Activated T-cell treated with anti-CD3 and anti-CD28 coated beads, Interleukin-2, amount 50 U/mL, for 72 hours (primary cell): ENCODE measurements around the gene DGKZ. TPM values are rescaled to one million over a fixed set of nuclear protein-coding genes. Genes with fewer than 3 reads are reported as not detected.
A peak's percentile ranks its signal among the peaks of the same experiment; 100 is the strongest.

ENCODE experiments used
- ATAC-seq, 2 donors: fragments of 150-1000 bp; cut with Tn5 transposase; replicated peaks in 1 of 2; 2 replicates each; pipeline ENCODE4 v1.10.0; 2021; ENCODE audit warnings: moderate library complexity in 2 of 2, mild to moderate bottlenecking in 1 of 2
- DNase-seq, 2 donors: peaks; one replicate each; pipeline ENCODE4 v3.0.0; 2021 to 2022; ENCODE audit warnings: mixed read lengths in 1 of 2
- H3K27ac Mint-ChIP-seq: one replicate; pipeline ENCODE4 v1.8.0; 2022; ENCODE audit warnings: mild to moderate bottlenecking, moderate library complexity, mixed read lengths
- H3K27me3 Mint-ChIP-seq: one replicate; pipeline ENCODE4 v1.8.0; 2022; ENCODE audit warnings: low read depth, mixed read lengths
- H3K36me3 Mint-ChIP-seq, 2 donors: one replicate each; pipeline ENCODE4 v1.8.0; 2022; ENCODE audit warnings: mixed read lengths in 2 of 2, mild to moderate bottlenecking in 1 of 2; ENCODE audit not compliant: insufficient read depth in 2 of 2
- H3K4me1 Mint-ChIP-seq: one replicate; pipeline ENCODE4 v1.8.0; 2022; ENCODE audit warnings: low read depth, mixed read lengths
- H3K4me3 Mint-ChIP-seq, 2 donors: one replicate each; pipeline ENCODE4 v1.8.0; 2022; ENCODE audit warnings: mild to moderate bottlenecking in 2 of 2, mixed read lengths in 2 of 2, moderate library complexity in 2 of 2
- H3K9me3 Mint-ChIP-seq, 2 donors: one replicate each; pipeline ENCODE4 v1.8.0; 2022; ENCODE audit warnings: mixed read lengths in 2 of 2
- total RNA-seq, 2 donors: library from RNA; stranded (reverse); gene quantifications; one replicate each; pipeline ENCODE4 v1.2.3, GENCODE V29; 2022

DGKZ gene
- total RNA-seq, 2 donors from 2014 or later: 84.2 to 94.0 TPM

- Mint-ChIP-seq H3K4me1 (peaks cover 76% of the 10 kb centered on the region), H3K27ac (no peak overlapping the region), H3K36me3 (peaks cover 0 to 3% of the 10 kb centered on the region in 2 donors), H3K27me3 (peaks cover 8% of the 10 kb centered on the region), H3K4me3 (peak overlapping the region; percentile 81 to 90), H3K9me3 (no peaks in the 10 kb centered on the region)
- DNase-seq (peak; percentile 49 to 61), ATAC-seq (peak; percentile 46 to 58)
These were observed 14.5 kb upstream of the DGKZ start for GRCh38 chr11:46332568-46333393.

- peaks cover 82% of the 10 kb centered on the region for H3K4me1 Mint-ChIP-seq
- no peak for DNase-seq
- no peak overlapping the region for H3K27ac Mint-ChIP-seq
- peaks cover 8% of the 10 kb centered on the region for H3K27me3 Mint-ChIP-seq
- H3K9me3 Mint-ChIP-seq: no peaks in the 10 kb centered on the region
- peak overlapping the region; percentile 81 to 90 for H3K4me3 Mint-ChIP-seq
- H3K36me3 Mint-ChIP-seq: peaks cover 0 to 3% of the 10 kb centered on the region in 2 donors
- peak; percentile 8 to 25 for ATAC-seq
These were observed 13.8 kb upstream of the DGKZ start for GRCh38 chr11:46333394-46333947.

- Mint-ChIP-seq H3K4me3 (peak overlapping the region; percentile 36 to 81), H3K27ac (no peak overlapping the region), H3K36me3 (peaks cover 0 to 3% of the 10 kb centered on the region in 2 donors), H3K9me3 (no peaks in the 10 kb centered on the region), H3K27me3 (peaks cover 8% of the 10 kb centered on the region), H3K4me1 (peaks cover 89% of the 10 kb centered on the region)
- DNase-seq (no peak), ATAC-seq (no peak)
These were observed 13.1 kb upstream of the DGKZ start for GRCh38 chr11:46334211-46334610.

GRCh38 chr11:46335271-46335670 is 12.0 kb upstream of the DGKZ start:
- no peaks in the 10 kb centered on the region for H3K9me3 Mint-ChIP-seq
- H3K4me3 Mint-ChIP-seq: peak overlapping the region; percentile 51 to 81
- peaks cover 88% of the 10 kb centered on the region for H3K4me1 Mint-ChIP-seq
- peaks cover 0 to 3% of the 10 kb centered on the region in 2 donors for H3K36me3 Mint-ChIP-seq
- ATAC-seq (no peak), DNase-seq (no peak)
- H3K27ac Mint-ChIP-seq: peak overlapping the region; percentile 82
- H3K27me3 Mint-ChIP-seq: peaks cover 4% of the 10 kb centered on the region

- ATAC-seq: no peak
- Mint-ChIP-seq H3K9me3 (no peaks in the 10 kb centered on the region), H3K27ac (no peak overlapping the region), H3K27me3 (no peaks in the 10 kb centered on the region), H3K4me1 (peaks cover 81% of the 10 kb centered on the region), H3K4me3 (peak overlapping the region in 1 of 2 donors; percentile 65), H3K36me3 (peaks cover 0 to 3% of the 10 kb centered on the region in 2 donors)
- no peak for DNase-seq
These were observed 11.2 kb upstream of the DGKZ start for GRCh38 chr11:46335890-46336562.

GRCh38 chr11:46336563-46337180 is 10.6 kb upstream of the DGKZ start:
- peaks cover 79% of the 10 kb centered on the region for H3K4me1 Mint-ChIP-seq

GRCh38 chr11:46337626-46338345 is 9.5 kb upstream of the DGKZ start:
- H3K27ac Mint-ChIP-seq: no peak overlapping the region

More at GRCh38 chr11:46336563-46337180, 10.6 kb upstream of the DGKZ start:
- H3K4me3 Mint-ChIP-seq: no peak overlapping the region
- no peaks in the 10 kb centered on the region for H3K9me3 Mint-ChIP-seq
- peaks cover 0 to 1% of the 10 kb centered on the region in 2 donors for H3K36me3 Mint-ChIP-seq
- no peak overlapping the region for H3K27ac Mint-ChIP-seq
- no peak for DNase-seq
- no peaks in the 10 kb centered on the region for H3K27me3 Mint-ChIP-seq
- peak in 1 of 2 donors; percentile 20 for ATAC-seq

GRCh38 chr11:46338636-46338987 is 8.7 kb upstream of the DGKZ start:
- DNase-seq (no peak), ATAC-seq (no peak)
- no peaks in the 10 kb centered on the region for H3K9me3 Mint-ChIP-seq
- H3K36me3 Mint-ChIP-seq: no peaks in the 10 kb centered on the region
- no peak overlapping the region for H3K27ac Mint-ChIP-seq
- peak overlapping the region; percentile 2 to 52 for H3K4me3 Mint-ChIP-seq
- H3K4me1 Mint-ChIP-seq: peaks cover 81% of the 10 kb centered on the region
- no peaks in the 10 kb centered on the region for H3K27me3 Mint-ChIP-seq

More at GRCh38 chr11:46337626-46338345, 9.5 kb upstream of the DGKZ start:
- ATAC-seq (no peak), DNase-seq (no peak)
- Mint-ChIP-seq H3K9me3 (no peaks in the 10 kb centered on the region), H3K36me3 (no peaks in the 10 kb centered on the region), H3K4me1 (peaks cover 81% of the 10 kb centered on the region), H3K4me3 (no peak overlapping the region), H3K27me3 (no peaks in the 10 kb centered on the region)

- H3K27ac Mint-ChIP-seq: no peak overlapping the region
These were observed 8.1 kb upstream of the DGKZ start for GRCh38 chr11:46338988-46339666.

GRCh38 chr11:46339816-46340215 is 7.4 kb upstream of the DGKZ start:
- peaks cover 81% of the 10 kb centered on the region for H3K4me1 Mint-ChIP-seq
- no peaks in the 10 kb centered on the region for H3K36me3 Mint-ChIP-seq
- no peak for DNase-seq
- ATAC-seq: no peak
- no peaks in the 10 kb centered on the region for H3K9me3 Mint-ChIP-seq
- no peak overlapping the region for H3K27ac Mint-ChIP-seq
- no peak overlapping the region for H3K4me3 Mint-ChIP-seq
- H3K27me3 Mint-ChIP-seq: no peaks in the 10 kb centered on the region

More at GRCh38 chr11:46338988-46339666, 8.1 kb upstream of the DGKZ start:
- Mint-ChIP-seq H3K36me3 (no peaks in the 10 kb centered on the region), H3K4me1 (peaks cover 81% of the 10 kb centered on the region), H3K9me3 (no peaks in the 10 kb centered on the region), H3K27me3 (no peaks in the 10 kb centered on the region), H3K4me3 (peak overlapping the region in 1 of 2 donors; percentile 52)
- ATAC-seq (no peak), DNase-seq (no peak)

GRCh38 chr11:46341454-46341853 is 5.8 kb upstream of the DGKZ start:
- no peaks in the 10 kb centered on the region for H3K36me3 Mint-ChIP-seq
- H3K4me3 Mint-ChIP-seq: no peak overlapping the region
- H3K4me1 Mint-ChIP-seq: peaks cover 84% of the 10 kb centered on the region
- ATAC-seq (no peak), DNase-seq (no peak)
- no peak overlapping the region for H3K27ac Mint-ChIP-seq
- H3K9me3 Mint-ChIP-seq: no peaks in the 10 kb centered on the region
- H3K27me3 Mint-ChIP-seq: no peaks in the 10 kb centered on the region

GRCh38 chr11:46342239-46342638 is 5.0 kb upstream of the DGKZ start:
- Mint-ChIP-seq H3K4me1 (peaks cover 83% of the 10 kb centered on the region), H3K4me3 (no peak overlapping the region), H3K9me3 (no peaks in the 10 kb centered on the region), H3K27me3 (no peaks in the 10 kb centered on the region), H3K36me3 (peaks cover 0 to 1% of the 10 kb centered on the region in 2 donors), H3K27ac (no peak overlapping the region)
- DNase-seq: no peak
- ATAC-seq: no peak
